ENCODE results near the gene MYT1. TPM values are rescaled to one million over a fixed set of nuclear protein-coding genes. Genes with fewer than 3 reads are reported as not detected.

The MYT1 gene
- total RNA-seq, 1 donor from 2014 or later, result 0.20 TPM

GRCh38 chr20:64155258-64156135 is 8.8 kb upstream of the MYT1 start:
- DNase-seq, result no peak

GRCh38 chr20:64156136-64156885 is 7.9 kb upstream of the MYT1 start:
- no peak for DNase-seq

- peak; percentile 30 for DNase-seq
These were observed 7.1 kb upstream of the MYT1 start for GRCh38 chr20:64156886-64157875.

- DNase-seq, result no peak
These were observed 6.4 kb upstream of the MYT1 start for GRCh38 chr20:64157878-64158277.

- no peak for DNase-seq
These were observed 5.6 kb upstream of the MYT1 start for GRCh38 chr20:64158346-64159285.

GRCh38 chr20:64159286-64159680 is 5.0 kb upstream of the MYT1 start:
- no peak for DNase-seq

- no peak for DNase-seq
These were observed 4.5 kb upstream of the MYT1 start for GRCh38 chr20:64159711-64160110.

- DNase-seq, result no peak
These were observed 4.1 kb upstream of the MYT1 start for GRCh38 chr20:64160118-64160517.

GRCh38 chr20:64160526-64161355 is 3.5 kb upstream of the MYT1 start:
- DNase-seq, result no peak

- DNase-seq, result no peak
These were observed 2.7 kb upstream of the MYT1 start for GRCh38 chr20:64161356-64162238.

GRCh38 chr20:64162239-64162910 is 1.9 kb upstream of the MYT1 start:
- no peak for DNase-seq

GRCh38 chr20:64163776-64164122 is 503 bp upstream of the MYT1 start:
- no peak for DNase-seq

- no peak for DNase-seq
These were observed 1.8 kb downstream of the MYT1 start for GRCh38 chr20:64165866-64166600.

- no peak for DNase-seq
These were observed 2.7 kb downstream of the MYT1 start for GRCh38 chr20:64166721-64167615.

GRCh38 chr20:64167676-64168075 is 3.4 kb downstream of the MYT1 start:
- DNase-seq, result no peak

GRCh38 chr20:64168381-64169090 is 4.3 kb downstream of the MYT1 start:
- DNase-seq, result no peak

All from skin of body (tissue), 2 donors.